Mammary epithelial cell (primary cell): Measurements from ENCODE around the gene PPP6C.

Source experiments
- EZH2 ChIP-seq: IDR thresholded peaks from 2 replicates; pipeline ENCODE4 v1.6.1; 2012; ENCODE audit warnings: low read length, inconsistent platforms, borderline replicate concordance
- TF ChIP-seq, protein P1 (sequence below), 2 donors: IDR thresholded peaks in 1 of 2; conservative IDR thresholded peaks in 1 of 2; 2 replicates each; pipeline ENCODE4 v1.5.1; 2011 to 2012; ENCODE audit warnings: inconsistent platforms in 2 of 2, low read length in 2 of 2, mild to moderate bottlenecking in 2 of 2, control low read depth in 1 of 2, low read depth in 1 of 2; ENCODE audit not compliant: insufficient read depth in 1 of 2; ENCODE audit errors: extremely low read depth in 1 of 2

DNA sequence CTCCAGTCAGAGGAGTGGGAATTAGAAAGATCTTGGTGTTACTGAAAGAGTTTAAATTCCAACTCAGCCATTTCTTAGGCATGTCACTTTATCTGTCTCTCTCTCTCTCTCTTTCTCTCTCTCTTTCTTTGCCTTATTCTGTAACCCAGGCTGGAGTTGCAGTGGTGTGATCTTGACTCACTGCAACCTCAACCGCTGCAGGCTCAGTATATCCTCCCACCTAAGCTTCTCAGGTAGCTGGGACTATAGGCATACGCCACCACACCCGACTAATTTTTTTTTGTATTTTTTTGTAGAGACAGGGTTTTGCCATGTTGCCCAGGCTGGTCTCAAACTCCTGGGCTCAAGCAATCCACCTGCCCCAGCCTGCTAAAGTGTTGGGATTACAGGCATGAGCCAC, 29.0 kb upstream of the PPP6C start:
- TF ChIP-seq, protein P1, sequence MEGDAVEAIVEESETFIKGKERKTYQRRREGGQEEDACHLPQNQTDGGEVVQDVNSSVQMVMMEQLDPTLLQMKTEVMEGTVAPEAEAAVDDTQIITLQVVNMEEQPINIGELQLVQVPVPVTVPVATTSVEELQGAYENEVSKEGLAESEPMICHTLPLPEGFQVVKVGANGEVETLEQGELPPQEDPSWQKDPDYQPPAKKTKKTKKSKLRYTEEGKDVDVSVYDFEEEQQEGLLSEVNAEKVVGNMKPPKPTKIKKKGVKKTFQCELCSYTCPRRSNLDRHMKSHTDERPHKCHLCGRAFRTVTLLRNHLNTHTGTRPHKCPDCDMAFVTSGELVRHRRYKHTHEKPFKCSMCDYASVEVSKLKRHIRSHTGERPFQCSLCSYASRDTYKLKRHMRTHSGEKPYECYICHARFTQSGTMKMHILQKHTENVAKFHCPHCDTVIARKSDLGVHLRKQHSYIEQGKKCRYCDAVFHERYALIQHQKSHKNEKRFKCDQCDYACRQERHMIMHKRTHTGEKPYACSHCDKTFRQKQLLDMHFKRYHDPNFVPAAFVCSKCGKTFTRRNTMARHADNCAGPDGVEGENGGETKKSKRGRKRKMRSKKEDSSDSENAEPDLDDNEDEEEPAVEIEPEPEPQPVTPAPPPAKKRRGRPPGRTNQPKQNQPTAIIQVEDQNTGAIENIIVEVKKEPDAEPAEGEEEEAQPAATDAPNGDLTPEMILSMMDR (conservative IDR thresholded peaks at IDR 0.05 in 1 of 2, IDR thresholded peaks at IDR 0.05 in 1 of 2; ENCODE audit: extremely low read depth in 1 of 2, insufficient read depth in 1 of 2, low read depth in 1 of 2, low read length in 2 of 2): no peak
- no peak for TF ChIP-seq EZH2
